ENCODE data around the gene ZNF532.
"Not testable (repeated sequence)": the region's sequence is repeated elsewhere in the genome, so short reads cannot be mapped to it uniquely, and the experiment has no call there.

Gene ZNF532

DNA sequence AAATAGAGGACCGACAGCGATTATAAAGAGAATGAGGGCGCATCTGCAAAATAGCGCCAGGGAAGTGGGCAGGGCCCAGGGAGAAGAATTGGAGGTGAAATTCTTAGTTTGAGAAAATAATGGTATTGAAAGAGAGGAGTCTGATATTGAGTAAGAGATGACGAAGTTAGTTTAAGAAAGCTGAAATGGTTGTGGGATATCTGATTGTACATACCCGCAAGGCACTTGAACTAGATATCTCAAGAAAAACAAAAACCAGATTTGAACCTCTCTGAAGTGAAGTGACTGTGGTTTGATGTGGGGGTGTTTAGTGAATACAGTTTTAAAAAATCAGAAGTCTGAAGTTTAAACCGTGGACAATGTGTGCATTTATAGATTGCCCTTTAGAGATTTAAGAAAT is 38.9 kb downstream of the ZNF532 start:
- DNase-seq: no peak

DNA sequence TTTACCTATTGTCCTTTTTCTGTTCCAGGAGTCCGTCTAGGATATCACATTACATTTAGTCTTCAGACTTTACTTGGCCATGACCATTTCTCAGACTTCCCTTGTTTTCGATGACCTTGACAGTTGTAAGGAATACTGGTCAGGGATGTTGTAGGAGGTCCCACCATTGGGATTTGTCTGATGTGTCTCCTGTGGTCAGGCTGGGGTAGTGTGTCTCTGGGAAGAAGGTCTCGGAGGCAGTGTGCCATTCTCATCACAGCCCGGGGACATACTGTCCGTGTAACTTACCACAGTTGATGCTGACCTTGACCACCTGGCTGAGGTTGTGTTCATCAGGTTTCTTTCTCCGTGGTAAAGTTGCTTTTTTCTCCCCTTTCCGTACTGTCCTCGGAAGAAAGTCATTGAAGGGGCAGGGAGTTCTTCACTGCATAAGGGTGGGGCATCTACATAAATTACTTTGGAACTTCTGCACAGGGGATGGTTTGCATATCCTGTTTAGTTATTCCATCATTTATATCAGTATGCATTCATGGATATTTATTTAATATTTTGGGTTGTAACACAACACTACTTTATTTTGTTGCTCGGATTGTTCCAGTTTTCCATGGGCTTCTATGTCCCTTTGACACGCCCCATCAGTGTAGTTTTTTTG is 41.2 kb downstream of the ZNF532 start:
- no peak for DNase-seq

- no peak for DNase-seq
These were observed 43.3 kb downstream of the ZNF532 start for GRCh38 chr18:58908006-58908405.

DNA sequence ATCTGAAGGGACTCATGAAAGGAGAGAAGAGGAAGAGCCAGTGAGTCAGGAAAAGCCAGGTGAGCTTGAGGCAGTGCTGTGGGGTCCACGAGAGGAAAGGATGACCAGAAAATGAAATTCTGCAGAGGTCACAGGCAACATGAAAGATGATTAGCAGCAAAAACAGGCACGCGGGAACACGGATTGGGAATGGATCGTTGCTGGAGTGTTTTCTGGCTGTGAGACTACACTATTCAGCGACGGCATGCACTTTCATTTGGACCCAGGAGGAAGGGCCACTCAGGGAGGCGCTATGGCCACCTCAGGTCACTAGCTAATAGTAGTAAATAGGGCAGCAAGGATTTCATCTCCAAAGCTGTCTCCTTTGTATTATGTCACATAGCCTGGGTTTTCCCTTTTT is 44.8 kb downstream of the ZNF532 start:
- DNase-seq: no peak

GRCh38 chr18:58911241-58911640 is 46.6 kb downstream of the ZNF532 start:
- no peak for DNase-seq

DNA sequence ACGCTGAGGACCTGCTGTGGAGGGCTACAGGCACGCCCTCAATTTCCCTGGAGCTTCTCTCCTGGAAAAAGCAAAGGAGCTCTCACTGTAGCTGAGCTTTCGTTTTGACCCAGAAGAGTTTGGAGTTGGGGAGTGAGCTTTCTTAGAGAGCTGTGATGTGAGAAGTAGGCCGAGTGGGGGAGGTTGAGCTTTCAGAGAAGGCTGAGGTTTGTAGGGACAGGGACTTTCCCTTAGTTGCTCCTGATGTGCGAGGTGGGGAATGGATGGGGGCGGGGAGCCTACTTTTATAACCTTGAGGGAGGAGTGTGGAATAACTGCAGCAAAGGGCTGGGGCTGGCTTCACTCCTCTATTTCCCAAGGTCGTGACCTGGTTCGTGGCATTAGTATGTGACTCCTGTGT is 47.1 kb downstream of the ZNF532 start:
- DNase-seq: no peak

DNA sequence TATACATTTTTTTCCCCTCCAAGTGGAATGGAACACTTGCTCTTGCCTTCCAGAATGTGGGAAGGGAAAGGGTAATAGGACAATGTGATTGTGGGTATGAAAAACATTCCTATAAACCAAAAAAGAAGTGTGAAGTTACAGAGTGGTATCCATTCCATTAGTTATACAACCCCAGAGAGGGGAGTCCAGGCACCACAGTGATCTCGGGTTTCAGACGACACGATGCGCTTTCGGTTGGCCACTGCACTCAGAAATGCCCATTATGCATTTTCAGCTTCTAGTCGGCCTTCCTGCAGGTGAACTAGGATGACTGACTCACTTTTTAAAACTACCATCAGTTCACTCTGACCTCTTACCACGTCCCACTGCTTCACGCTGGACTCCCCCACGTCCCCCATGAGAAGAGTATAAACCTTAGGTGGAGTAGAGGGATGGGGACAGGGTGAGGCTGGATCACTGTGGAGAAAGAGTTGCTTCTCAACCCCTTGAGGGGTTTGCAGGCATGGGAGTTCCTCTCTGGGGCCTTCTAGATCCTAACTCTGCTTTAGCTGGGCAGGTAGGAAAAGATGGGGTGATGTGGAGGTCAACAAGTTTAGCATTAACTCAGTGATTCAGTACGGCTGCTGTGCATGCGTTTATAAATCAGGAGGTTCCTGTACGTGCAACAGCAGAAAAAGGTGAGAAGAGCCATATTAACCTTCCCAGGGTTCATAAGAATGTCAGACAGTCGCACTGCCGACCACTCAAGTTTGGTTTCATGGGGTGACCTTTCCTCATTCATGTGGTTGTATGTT is 50.5 kb downstream of the ZNF532 start:
- DNase-seq: no peak

GRCh38 chr18:58915995-58916394 is 51.3 kb downstream of the ZNF532 start:
- DNase-seq: no peak

GRCh38 chr18:58919934-58920333 is 55.3 kb downstream of the ZNF532 start:
- DNase-seq: not testable (repeated sequence)

- no peak for DNase-seq
These were observed 58.3 kb downstream of the ZNF532 start for GRCh38 chr18:58922995-58923394.

- no peak for DNase-seq
These were observed 59.8 kb downstream of the ZNF532 start for GRCh38 chr18:58924473-58924872.

DNA sequence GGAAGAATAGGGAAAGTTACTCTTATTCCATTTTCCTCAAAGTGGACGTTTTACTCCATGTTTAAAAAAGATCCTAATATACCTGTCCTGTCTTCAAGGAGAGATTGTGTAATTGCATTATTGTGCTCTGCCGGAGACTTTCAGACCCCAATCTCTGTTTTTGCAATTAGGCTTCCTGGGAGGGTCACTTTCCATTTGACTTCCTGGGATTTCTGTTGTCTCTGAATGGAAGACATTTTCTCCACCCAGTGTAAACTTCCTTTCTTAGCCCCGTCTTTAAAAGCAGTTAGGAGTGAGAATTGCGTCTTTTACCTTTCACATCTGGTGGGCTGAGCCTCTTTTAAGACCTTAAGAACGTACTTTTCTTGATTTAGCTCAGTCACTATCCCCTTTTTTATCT is 63.0 kb downstream of the ZNF532 start:
- no peak for DNase-seq

GRCh38 chr18:58928386-58928785 is 63.7 kb downstream of the ZNF532 start:
- no peak for DNase-seq

GRCh38 chr18:58929206-58929605 is 64.5 kb downstream of the ZNF532 start:
- DNase-seq: no peak

- DNase-seq: no peak
These were observed 69.7 kb downstream of the ZNF532 start for GRCh38 chr18:58934356-58934755.

DNA sequence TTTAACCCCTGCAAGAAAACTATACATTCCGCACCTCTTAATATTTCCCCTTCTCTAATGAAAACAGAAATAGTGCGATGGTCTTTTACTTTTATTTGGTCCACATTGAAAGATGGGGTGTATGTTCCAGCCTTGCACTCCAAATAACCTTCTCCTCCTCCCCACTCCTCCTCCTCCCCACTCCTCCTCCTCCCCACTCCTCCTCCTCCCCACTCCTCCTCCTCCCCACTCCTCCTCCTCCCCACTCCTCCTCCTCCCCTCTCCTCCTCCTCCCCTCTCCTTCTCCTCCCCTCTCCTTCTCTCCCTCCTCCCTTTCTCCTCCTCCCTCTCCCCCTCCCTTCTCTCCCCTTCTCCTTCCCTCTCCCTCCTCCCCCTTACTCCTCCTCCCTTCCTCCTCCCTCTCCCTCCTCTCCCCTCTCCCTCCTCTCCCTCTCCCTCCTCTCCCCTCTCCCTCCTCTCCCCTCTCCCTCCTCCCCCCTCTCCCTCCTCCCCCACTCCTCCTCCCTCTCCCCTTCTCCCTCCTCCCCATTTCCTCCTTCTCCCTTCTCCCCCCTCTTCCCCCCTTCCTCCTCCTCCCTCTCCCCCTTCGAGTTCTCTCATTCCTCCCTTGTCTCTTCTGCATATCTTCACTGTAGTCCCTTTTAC is 70.4 kb downstream of the ZNF532 start:
- no peak for DNase-seq

- DNase-seq: no peak
These were observed 72.6 kb downstream of the ZNF532 start for GRCh38 chr18:58937071-58937886.

DNA sequence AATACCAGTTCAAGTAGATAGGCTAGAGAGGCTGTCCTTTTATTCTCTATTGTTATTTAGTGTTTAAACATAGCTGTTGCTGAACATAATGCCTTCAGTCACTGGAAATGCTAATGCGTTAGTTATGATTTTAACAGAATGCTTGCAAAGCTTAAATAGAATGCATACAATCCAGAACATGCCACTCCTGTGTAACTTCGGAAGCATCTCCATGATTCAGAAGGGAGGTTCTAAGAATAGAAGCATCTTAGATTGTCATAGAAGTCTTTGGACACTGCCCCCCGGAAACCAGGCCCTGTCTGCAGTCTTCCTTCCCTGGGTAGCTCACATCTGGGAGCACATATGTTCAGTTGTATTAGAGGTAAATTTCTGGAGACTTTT is 73.2 kb downstream of the ZNF532 start:
- no peak for DNase-seq

GRCh38 chr18:58941426-58942099 is 76.9 kb downstream of the ZNF532 start:
- DNase-seq: no peak

GRCh38 chr18:58943896-58944295 is 79.2 kb downstream of the ZNF532 start:
- DNase-seq: no peak

GRCh38 chr18:58947136-58947732 is 82.6 kb downstream of the ZNF532 start:
- no peak for DNase-seq

DNA sequence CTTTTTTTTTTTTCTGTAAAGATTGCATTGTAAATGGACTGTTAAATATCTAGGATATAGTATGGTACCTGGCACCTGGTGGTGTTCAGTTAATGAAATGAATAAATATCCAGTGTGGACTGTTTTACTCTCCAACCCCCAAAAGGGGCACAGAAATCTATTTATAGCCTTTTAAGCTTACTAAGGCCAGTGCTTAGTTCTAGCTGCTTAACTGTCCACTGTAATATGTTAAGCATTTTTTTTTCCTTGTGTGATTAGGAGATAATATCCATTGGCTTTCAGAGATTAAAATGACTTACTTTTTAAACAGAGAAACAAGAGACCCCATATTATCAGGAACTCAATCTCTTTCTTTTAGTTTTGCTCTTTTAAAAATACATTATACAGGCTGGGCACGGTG is 84.4 kb downstream of the ZNF532 start:
- no peak for DNase-seq

All from CD4-positive, alpha-beta T cell treated with Interleukin-1 beta for 1 hour (primary cell).